ENCODE data around the gene RNF133.

Gene RNF133

GRCh38 chr7:122706836-122707235 lies 7.9 kb upstream of the RNF133 start:
- no peak for TF ChIP-seq CTCF (IDR thresholded peaks at IDR 0.05)

- no peak for TF ChIP-seq CTCF (IDR thresholded peaks at IDR 0.05)
These were observed 4.1 kb upstream of the RNF133 start, which contains the start of gene RNF148 for GRCh38 chr7:122702872-122703510. Gene RNF148, minus strand, starts transcription at chr7:122702922. Its CDS starts 172 bp downstream, at chr7:122702750.

GRCh38 chr7:122695816-122696215 lies 3.1 kb downstream of the RNF133 start:
- TF ChIP-seq CTCF (IDR thresholded peaks at IDR 0.05): no peak

GRCh38 chr7:122694697-122695096 lies 4.2 kb downstream of the RNF133 start:
- no peak for TF ChIP-seq CTCF (IDR thresholded peaks at IDR 0.05)

- TF ChIP-seq CTCF (IDR thresholded peaks at IDR 0.05): no peak
These were observed 6.1 kb downstream of the RNF133 start for GRCh38 chr7:122692769-122693309.

GRCh38 chr7:122691569-122692235 lies 7.2 kb downstream of the RNF133 start:
- no peak for TF ChIP-seq CTCF (IDR thresholded peaks at IDR 0.05)

GRCh38 chr7:122689346-122690109 lies 9.4 kb downstream of the RNF133 start:
- no peak for TF ChIP-seq CTCF (IDR thresholded peaks at IDR 0.05)

All from LNCAP (cell line).